Astrocyte (in vitro differentiated cells and primary cell): ENCODE measurements around the gene BCAN. TPM values are rescaled to one million over a fixed set of nuclear protein-coding genes. Genes with fewer than 3 reads are reported as not detected.

Experiments used
- DNase-seq: peaks from one replicate; pipeline ENCODE4 v3.0.0-alpha.2; 2010; ENCODE audit warnings: low read depth
- FAIRE-seq: peaks from 2 replicates; lab custom pipeline; 2011; peaks lifted over from hg19 to GRCh38; lab: Jason Lieb, UNC
- H2AFZ ChIP-seq: 2 replicates; pipeline ENCODE4 v1.6.0; 2012; ENCODE audit warnings: low read depth, low read length, inconsistent platforms
- H3K27ac ChIP-seq: 2 replicates; pipeline ENCODE4 v1.5.1; 2011; ENCODE audit warnings: low read depth, low read length, inconsistent platforms
- H3K27me3 ChIP-seq: 2 replicates; pipeline ENCODE4 v1.6.0; 2011; ENCODE audit warnings: low read length, inconsistent platforms; ENCODE audit not compliant: insufficient read depth
- H3K36me3 ChIP-seq: 2 replicates; pipeline ENCODE4 v1.5.1; 2011; ENCODE audit warnings: low read length, inconsistent platforms; ENCODE audit not compliant: insufficient read depth
- H3K4me1 ChIP-seq: 2 replicates; pipeline ENCODE4 v1.5.1; 2011; ENCODE audit warnings: low read length, inconsistent platforms; ENCODE audit not compliant: insufficient read depth
- H3K4me2 ChIP-seq: 2 replicates; pipeline ENCODE4 v1.6.0; 2012; ENCODE audit warnings: low read length, inconsistent platforms
- H3K4me3 ChIP-seq: 2 replicates; pipeline ENCODE4 v1.5.1; 2011; ENCODE audit warnings: low read depth, mild to moderate bottlenecking, low read length, inconsistent platforms; ENCODE audit not compliant: insufficient read depth
- H3K79me2 ChIP-seq: 2 replicates; pipeline ENCODE4 v1.6.0; 2012; ENCODE audit warnings: mild to moderate bottlenecking, low read length, inconsistent platforms; ENCODE audit not compliant: insufficient read depth
- H3K9ac ChIP-seq: 2 replicates; pipeline ENCODE4 v1.6.0; 2012; ENCODE audit warnings: mild to moderate bottlenecking, low read length, inconsistent platforms
- H3K9me3 ChIP-seq: 2 replicates; pipeline ENCODE4 v1.5.1; 2012; ENCODE audit warnings: low read depth, mild to moderate bottlenecking, low read length, inconsistent platforms; ENCODE audit not compliant: insufficient read depth
- H4K20me1 ChIP-seq: 2 replicates; pipeline ENCODE4 v1.6.0; 2012; ENCODE audit warnings: low read length, inconsistent platforms; ENCODE audit not compliant: insufficient read depth
- H3K27ac Mint-ChIP-seq: one replicate; pipeline ENCODE4 v1.8.0; 2021; ENCODE audit warnings: mild to moderate bottlenecking, mixed read lengths; ENCODE audit not compliant: unreplicated experiment
- H3K27me3 Mint-ChIP-seq: one replicate; pipeline ENCODE4 v1.8.0; 2021; ENCODE audit warnings: low read depth, mixed read lengths; ENCODE audit not compliant: unreplicated experiment
- H3K36me3 Mint-ChIP-seq: one replicate; pipeline ENCODE4 v1.8.0; 2021; ENCODE audit warnings: low read depth, mixed read lengths; ENCODE audit not compliant: unreplicated experiment
- H3K4me1 Mint-ChIP-seq: one replicate; pipeline ENCODE4 v1.8.0; 2021; ENCODE audit warnings: low read depth, mixed read lengths; ENCODE audit not compliant: unreplicated experiment
- H3K4me3 Mint-ChIP-seq: one replicate; pipeline ENCODE4 v1.8.0; 2021; ENCODE audit warnings: mild to moderate bottlenecking, moderate library complexity, mixed read lengths; ENCODE audit not compliant: unreplicated experiment
- H3K9me3 Mint-ChIP-seq: one replicate; pipeline ENCODE4 v1.8.0; 2021; ENCODE audit warnings: mild to moderate bottlenecking, mixed read lengths; ENCODE audit not compliant: unreplicated experiment
- CTCF ChIP-seq: IDR thresholded peaks from 2 replicates; pipeline ENCODE4 v1.5.1; 2011; ENCODE audit warnings: low read depth, mild to moderate bottlenecking, inconsistent platforms, low read length, moderate library complexity; ENCODE audit not compliant: insufficient read depth
- EZH2 ChIP-seq: IDR thresholded peaks from 2 replicates; pipeline ENCODE4 v1.6.1; 2012; ENCODE audit warnings: mild to moderate bottlenecking, low read length, inconsistent platforms; ENCODE audit not compliant: insufficient read depth
- total RNA-seq: library from RNA; stranded (reverse); gene quantifications from 2 replicates; pipeline ENCODE4 v1.2.1, GENCODE V29; 2021

Gene BCAN
- total RNA-seq, 1 donor from 2014 or later: 0.41 TPM

- Histone ChIP-seq H3K4me2 (no peak overlapping the region), H3K27ac (no peak overlapping the region), H4K20me1 (peaks cover 16% of the 10 kb centered on the region), H3K4me3 (no peak overlapping the region), H3K79me2 (no peaks in the 10 kb centered on the region), H3K4me1 (peaks cover 7% of the 10 kb centered on the region), H3K36me3 (no peaks in the 10 kb centered on the region), H3K27me3 (peaks cover 87% of the 10 kb centered on the region), H3K9ac (no peak overlapping the region), H2AFZ (no peak overlapping the region), H3K9me3 (peaks cover 3% of the 10 kb centered on the region)
- Mint-ChIP-seq H3K9me3 (no peaks in the 10 kb centered on the region), H3K4me3 (no peak overlapping the region), H3K4me1 (peaks cover 8% of the 10 kb centered on the region), H3K27me3 (peaks cover 86% of the 10 kb centered on the region), H3K27ac (no peak overlapping the region), H3K36me3 (peaks cover 3% of the 10 kb centered on the region)
- FAIRE-seq (no peak), DNase-seq (no peak)
- TF ChIP-seq EZH2: no peak
- no peak for TF ChIP-seq CTCF
Measured at GRCh38 chr1:156643049-156643777, 1.3 kb downstream of the BCAN start.

GRCh38 chr1:156643778-156644092 is 1.8 kb downstream of the BCAN start:
- H3K36me3 Mint-ChIP-seq: peaks cover 5% of the 10 kb centered on the region
- Histone ChIP-seq H3K36me3 (no peaks in the 10 kb centered on the region), H3K4me1 (peaks cover 7% of the 10 kb centered on the region), H2AFZ (no peak overlapping the region), H4K20me1 (peaks cover 16% of the 10 kb centered on the region), H3K4me3 (no peak overlapping the region), H3K27me3 (peaks cover 91% of the 10 kb centered on the region), H3K9ac (no peak overlapping the region), H3K4me2 (no peak overlapping the region), H3K79me2 (no peaks in the 10 kb centered on the region), H3K9me3 (peaks cover 3% of the 10 kb centered on the region), H3K27ac (no peak overlapping the region)
- H3K4me1 Mint-ChIP-seq: peaks cover 8% of the 10 kb centered on the region
- DNase-seq (no peak), FAIRE-seq (no peak)
- peaks cover 86% of the 10 kb centered on the region for H3K27me3 Mint-ChIP-seq
- H3K27ac Mint-ChIP-seq: no peak overlapping the region
- H3K9me3 Mint-ChIP-seq: no peaks in the 10 kb centered on the region
- TF ChIP-seq EZH2: no peak
- TF ChIP-seq CTCF: no peak
- H3K4me3 Mint-ChIP-seq: no peak overlapping the region

- Histone ChIP-seq H3K9me3 (peaks cover 3% of the 10 kb centered on the region), H2AFZ (no peak overlapping the region), H3K27me3 (peaks cover 91% of the 10 kb centered on the region), H3K4me3 (no peak overlapping the region), H3K4me1 (peaks cover 7% of the 10 kb centered on the region), H3K27ac (no peak overlapping the region), H3K9ac (no peak overlapping the region), H4K20me1 (peaks cover 16% of the 10 kb centered on the region), H3K4me2 (no peak overlapping the region), H3K79me2 (no peaks in the 10 kb centered on the region), H3K36me3 (no peaks in the 10 kb centered on the region)
- Mint-ChIP-seq H3K4me3 (no peak overlapping the region), H3K36me3 (peaks cover 6% of the 10 kb centered on the region), H3K9me3 (no peaks in the 10 kb centered on the region), H3K27ac (no peak overlapping the region), H3K4me1 (peaks cover 8% of the 10 kb centered on the region), H3K27me3 (peaks cover 86% of the 10 kb centered on the region)
- TF ChIP-seq CTCF (no peak), EZH2 (no peak)
- DNase-seq (no peak), FAIRE-seq (no peak)
Measured at GRCh38 chr1:156644146-156644545, 2.2 kb downstream of the BCAN start.
